Subcutaneous abdominal adipose tissue (tissue), 5 donors: ENCODE data around the gene DCAF11.
"Not testable (repeated sequence)": the region's sequence is repeated elsewhere in the genome, so short reads cannot be mapped to it uniquely, and the experiment has no call there.

Source experiments
- H3K27ac ChIP-seq: one replicate; pipeline ENCODE4 v1.7.0; 2013; ENCODE audit warnings: low read depth, mild to moderate bottlenecking, inconsistent platforms, low read length, moderate library complexity
- H3K27me3 ChIP-seq, 5 donors: one replicate each; pipeline ENCODE4 v1.7.0; 2013; ENCODE audit warnings: low read length in 5 of 5, inconsistent platforms in 1 of 5; ENCODE audit not compliant: control insufficient read depth in 5 of 5, insufficient read depth in 4 of 5
- H3K36me3 ChIP-seq, 5 donors: one replicate each; pipeline ENCODE4 v1.7.0; 2013; ENCODE audit warnings: low read length in 5 of 5; ENCODE audit not compliant: control insufficient read depth in 5 of 5, insufficient read depth in 5 of 5
- H3K4me1 ChIP-seq, 5 donors: one replicate each; pipeline ENCODE4 v1.7.0; 2013; ENCODE audit warnings: low read length in 5 of 5, mild to moderate bottlenecking in 3 of 5, moderate library complexity in 1 of 5; ENCODE audit not compliant: control insufficient read depth in 5 of 5, insufficient read depth in 5 of 5
- H3K4me3 ChIP-seq, 5 donors: one replicate each; pipeline ENCODE4 v1.7.0; 2013; ENCODE audit warnings: low read length in 5 of 5, low read depth in 1 of 5
- H3K9ac ChIP-seq, 5 donors: one replicate each; pipeline ENCODE4 v1.7.0; 2013; ENCODE audit warnings: low read length in 5 of 5, mild to moderate bottlenecking in 4 of 5, moderate library complexity in 3 of 5
- H3K9me3 ChIP-seq, 5 donors: one replicate each; pipeline ENCODE4 v1.7.0; 2013; ENCODE audit warnings: low read length in 5 of 5; ENCODE audit not compliant: control insufficient read depth in 5 of 5
- donor health status: healthy.
- donor health status: healthy.
- donor health status: healthy.
- donor health status: healthy.
- donor health status: healthy.

Gene DCAF11

DNA sequence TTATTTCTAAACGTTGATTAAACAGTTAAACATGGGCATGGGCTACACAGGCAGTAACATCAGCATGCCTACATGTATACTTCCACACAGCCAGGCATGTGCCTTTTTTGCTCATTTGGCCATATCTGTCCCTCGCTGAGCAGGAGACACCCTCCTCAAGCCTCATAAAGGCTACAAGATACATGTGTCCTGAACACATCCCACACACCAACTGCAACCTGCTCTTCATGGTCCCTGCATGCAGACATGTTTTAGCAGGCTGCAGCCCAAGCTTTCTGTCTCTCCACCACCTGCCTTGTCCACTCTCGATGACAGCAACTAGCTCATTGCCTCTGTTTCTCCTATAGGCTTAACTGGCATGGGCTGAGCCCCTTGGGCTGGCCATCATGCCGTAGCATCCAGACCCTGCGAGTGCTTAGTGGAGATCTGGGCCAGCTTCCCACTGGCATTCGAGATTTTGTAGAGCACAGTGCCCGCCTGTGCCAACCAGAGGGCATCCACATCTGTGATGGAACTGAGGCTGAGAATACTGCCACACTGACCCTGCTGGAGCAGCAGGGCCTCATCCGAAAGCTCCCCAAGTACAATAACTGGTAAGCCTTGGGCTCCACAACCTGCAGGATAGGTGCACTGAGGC is 17.9 kb upstream of the DCAF11 start:
- H3K9ac ChIP-seq: no peak overlapping the region
- H3K36me3 ChIP-seq: peaks cover 0 to 34% (median 20%) of the 10 kb centered on the region in 5 donors
- no peaks in the 10 kb centered on the region for H3K27me3 ChIP-seq
- H3K27ac ChIP-seq: no peak overlapping the region
- no peaks in the 10 kb centered on the region for H3K9me3 ChIP-seq
- H3K4me3 ChIP-seq: no peak overlapping the region
- H3K4me1 ChIP-seq: peaks cover 12 to 63% (median 39%) of the 10 kb centered on the region in 5 donors

DNA sequence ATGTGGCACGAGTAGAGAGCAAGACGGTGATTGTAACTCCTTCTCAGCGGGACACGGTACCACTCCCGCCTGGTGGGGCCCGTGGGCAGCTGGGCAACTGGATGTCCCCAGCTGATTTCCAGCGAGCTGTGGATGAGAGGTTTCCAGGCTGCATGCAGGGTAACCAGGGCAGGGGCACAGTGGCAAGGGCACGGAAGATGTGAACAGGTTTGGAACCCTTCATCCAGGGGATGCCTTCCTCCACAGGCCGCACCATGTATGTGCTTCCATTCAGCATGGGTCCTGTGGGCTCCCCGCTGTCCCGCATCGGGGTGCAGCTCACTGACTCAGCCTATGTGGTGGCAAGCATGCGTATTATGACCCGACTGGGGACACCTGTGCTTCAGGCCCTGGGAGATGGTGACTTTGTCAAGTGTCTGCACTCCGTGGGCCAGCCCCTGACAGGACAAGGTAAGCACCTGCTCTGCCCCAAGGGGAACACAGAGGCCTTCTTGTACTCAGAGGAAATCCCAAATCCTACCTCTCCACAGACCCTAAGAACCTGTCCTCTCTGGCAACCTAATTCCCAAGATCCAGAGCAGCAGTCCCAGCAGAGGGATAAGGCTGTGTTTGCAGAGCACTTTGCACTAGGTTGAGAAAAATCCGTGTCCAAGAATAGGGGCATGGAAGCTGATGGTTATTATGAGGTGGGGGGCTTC is 16.2 kb upstream of the DCAF11 start:
- no peak overlapping the region for H3K9ac ChIP-seq
- H3K36me3 ChIP-seq: peaks cover 0 to 46% (median 28%) of the 10 kb centered on the region in 5 donors
- peaks cover 8 to 53% (median 43%) of the 10 kb centered on the region in 5 donors for H3K4me1 ChIP-seq
- no peaks in the 10 kb centered on the region for H3K9me3 ChIP-seq
- no peak overlapping the region for H3K4me3 ChIP-seq
- H3K27ac ChIP-seq: no peak overlapping the region
- H3K27me3 ChIP-seq: no peaks in the 10 kb centered on the region

GRCh38 chr14:24098927-24099813 is 15.4 kb upstream of the DCAF11 start:
- Histone ChIP-seq H3K27ac (no peak overlapping the region), H3K27me3 (no peaks in the 10 kb centered on the region), H3K9me3 (no peaks in the 10 kb centered on the region), H3K4me1 (peaks cover 8 to 45% (median 37%) of the 10 kb centered on the region in 5 donors), H3K4me3 (no peak overlapping the region), H3K9ac (no peak overlapping the region), H3K36me3 (peaks cover 0 to 54% (median 34%) of the 10 kb centered on the region in 5 donors)

- Histone ChIP-seq H3K9me3 (no peaks in the 10 kb centered on the region), H3K27me3 (no peaks in the 10 kb centered on the region), H3K4me3 (no peak overlapping the region), H3K27ac (no peak overlapping the region), H3K9ac (no peak overlapping the region), H3K36me3 (peaks cover 0 to 59% (median 34%) of the 10 kb centered on the region in 5 donors), H3K4me1 (peaks cover 2 to 33% (median 25%) of the 10 kb centered on the region in 5 donors)
Measured at GRCh38 chr14:24100197-24100981, 14.2 kb upstream of the DCAF11 start.

DNA sequence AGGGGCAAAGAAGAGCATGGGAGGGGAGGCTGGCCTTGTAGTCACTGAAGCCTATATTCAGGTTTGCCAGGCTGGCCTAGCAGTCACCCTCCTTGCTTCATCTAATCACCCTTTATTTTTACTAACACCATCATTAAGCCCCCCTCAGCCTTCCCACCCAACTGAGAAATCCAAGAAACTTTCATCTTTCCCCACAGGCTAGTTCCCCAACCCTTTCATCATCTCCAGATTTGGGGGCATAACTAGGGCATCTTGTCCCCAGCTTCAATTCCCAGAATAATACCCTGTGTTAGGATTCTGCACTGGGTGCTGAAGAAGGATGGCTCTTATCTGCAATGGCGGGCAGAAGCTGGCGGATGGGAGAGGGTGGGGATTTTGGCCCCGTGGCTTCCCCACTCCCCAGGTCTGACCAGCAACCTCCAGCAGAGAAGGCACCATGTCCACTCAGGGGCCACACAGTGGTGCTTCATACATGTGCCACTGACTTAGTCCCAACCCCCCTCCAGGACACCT is 13.5 kb upstream of the DCAF11 start:
- H3K36me3 ChIP-seq: peaks cover 0 to 59% (median 34%) of the 10 kb centered on the region in 5 donors
- no peak overlapping the region for H3K27ac ChIP-seq
- H3K4me3 ChIP-seq: no peak overlapping the region
- peaks cover 0 to 26% (median 19%) of the 10 kb centered on the region in 5 donors for H3K4me1 ChIP-seq
- no peak overlapping the region for H3K9ac ChIP-seq
- no peaks in the 10 kb centered on the region for H3K9me3 ChIP-seq
- no peaks in the 10 kb centered on the region for H3K27me3 ChIP-seq

GRCh38 chr14:24102357-24103048 is 12.1 kb upstream of the DCAF11 start:
- Histone ChIP-seq H3K9ac (no peak overlapping the region), H3K27ac (no peak overlapping the region), H3K9me3 (no peaks in the 10 kb centered on the region), H3K36me3 (peaks cover 0 to 59% (median 34%) of the 10 kb centered on the region in 5 donors), H3K4me3 (no peak overlapping the region), H3K4me1 (peaks cover 0 to 19% (median 17%) of the 10 kb centered on the region in 5 donors), H3K27me3 (no peaks in the 10 kb centered on the region)

GRCh38 chr14:24103451-24103850 is 11.1 kb upstream of the DCAF11 start:
- Histone ChIP-seq H3K4me1 (peaks cover 0 to 19% (median 15%) of the 10 kb centered on the region in 5 donors), H3K9ac (no peak overlapping the region)

DNA sequence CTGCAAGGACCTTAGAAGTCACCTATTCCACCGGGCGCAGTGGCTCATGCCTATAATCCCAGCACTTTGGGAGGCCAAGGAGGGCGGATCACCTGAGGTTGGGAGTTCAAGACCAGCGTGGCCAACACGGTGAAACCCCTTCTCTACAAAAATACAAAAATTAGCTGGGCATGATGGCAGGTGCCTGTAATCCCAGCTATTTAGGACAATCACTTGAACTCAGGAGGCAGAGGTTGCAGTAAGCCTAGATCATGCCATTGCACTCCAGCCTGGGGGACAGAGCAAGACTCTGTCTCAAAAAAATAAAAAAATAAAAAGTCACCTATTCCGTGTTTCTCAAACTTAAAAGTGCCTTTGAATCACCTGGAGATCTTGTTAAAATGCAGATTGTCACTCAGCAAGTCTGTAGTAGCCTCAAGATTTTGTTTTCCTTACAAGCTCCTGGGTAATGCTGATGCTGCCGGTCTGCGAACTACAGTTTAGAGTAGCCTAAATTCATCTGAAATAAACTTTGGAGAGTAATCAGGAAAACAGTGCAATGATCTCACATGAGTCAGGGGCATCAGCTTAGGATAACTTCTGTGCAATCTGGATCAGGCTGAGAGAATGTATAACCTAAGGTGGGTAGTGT is 8.9 kb upstream of the DCAF11 start:
- not testable (repeated sequence) for H3K27me3 ChIP-seq, H3K27ac ChIP-seq, H3K9me3 ChIP-seq, H3K4me3 ChIP-seq
- Histone ChIP-seq H3K9ac (peak overlapping the region in 1 of 5 donors; percentile 30), H3K4me1 (peaks cover 3 to 19% (median 16%) of the 10 kb centered on the region in 5 donors), H3K36me3 (peaks cover 0 to 31% (median 16%) of the 10 kb centered on the region in 5 donors)

More at GRCh38 chr14:24103451-24103850, 11.1 kb upstream of the DCAF11 start:
- Histone ChIP-seq H3K9me3 (no peaks in the 10 kb centered on the region), H3K4me3 (no peak overlapping the region), H3K27ac (no peak overlapping the region), H3K36me3 (peaks cover 0 to 53% (median 29%) of the 10 kb centered on the region in 5 donors), H3K27me3 (no peaks in the 10 kb centered on the region)
